HG03354 (cell line): ENCODE results near the gene IGFALS.

Experiments
- ATAC-seq: cut with Tn5 transposase; IDR thresholded peaks from one replicate; pipeline ENCODE4 v1.9.1; 2021; ENCODE audit warnings: mild to moderate bottlenecking; ENCODE audit not compliant: unreplicated experiment, poor library complexity, severe bottlenecking

IGFALS gene

GRCh38 chr16:1769402-1770300 is 23.9 kb downstream of the IGFALS start:
- ATAC-seq: no peak

- ATAC-seq: no peak
These were observed 24.6 kb downstream of the IGFALS start for GRCh38 chr16:1768767-1769401.

GRCh38 chr16:1768061-1768766 is 25.3 kb downstream of the IGFALS start:
- ATAC-seq: no peak

- ATAC-seq: no peak
These were observed 26.1 kb downstream of the IGFALS start for GRCh38 chr16:1767116-1767994.

- ATAC-seq: no peak
These were observed 26.8 kb downstream of the IGFALS start for GRCh38 chr16:1766701-1767100.

- ATAC-seq: no peak
These were observed 27.3 kb downstream of the IGFALS start for GRCh38 chr16:1766231-1766630.

- ATAC-seq: no peak
These were observed 27.7 kb downstream of the IGFALS start for GRCh38 chr16:1765826-1766225.

GRCh38 chr16:1764971-1765370 is 28.5 kb downstream of the IGFALS start:
- no peak for ATAC-seq

GRCh38 chr16:1763521-1764511 is 29.7 kb downstream of the IGFALS start:
- no peak for ATAC-seq

- no peak for ATAC-seq
These were observed 30.5 kb downstream of the IGFALS start for GRCh38 chr16:1762879-1763520.

- no peak for ATAC-seq
These were observed 31.2 kb downstream of the IGFALS start for GRCh38 chr16:1762196-1762878.

GRCh38 chr16:1761751-1762150 is 31.8 kb downstream of the IGFALS start:
- no peak for ATAC-seq

GRCh38 chr16:1760911-1761310 is 32.6 kb downstream of the IGFALS start:
- ATAC-seq: no peak

GRCh38 chr16:1759511-1759910 is 34.0 kb downstream of the IGFALS start:
- no peak for ATAC-seq

- ATAC-seq: no peak
These were observed 34.6 kb downstream of the IGFALS start for GRCh38 chr16:1758923-1759322.

GRCh38 chr16:1757714-1758461 is 35.6 kb downstream of the IGFALS start:
- no peak for ATAC-seq

GRCh38 chr16:1754204-1754603 is 39.3 kb downstream of the IGFALS start:
- ATAC-seq: no peak
